ENCODE data around the gene TMEM117. TPM values are rescaled to one million over a fixed set of nuclear protein-coding genes. Genes with fewer than 3 reads are reported as not detected.

Gene TMEM117
- total RNA-seq, 1 donor = 10.8 TPM

DNA sequence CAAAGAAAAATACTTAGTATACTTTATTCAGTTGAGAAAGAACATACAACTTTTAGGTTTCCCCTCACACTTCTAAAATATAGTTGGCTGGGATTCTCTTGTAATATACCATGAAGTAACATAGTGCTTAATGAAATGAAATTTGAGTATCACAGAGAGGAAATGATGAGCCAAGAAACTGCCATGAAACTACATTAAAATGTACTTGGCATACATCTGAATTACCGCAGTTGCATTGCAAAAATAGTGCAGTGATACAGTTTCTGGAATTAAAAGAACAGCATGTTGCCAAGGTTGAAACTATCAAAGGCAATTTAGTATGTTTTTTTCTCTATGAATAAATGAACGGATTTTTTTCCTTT, 389.2 kb downstream of the TMEM117 start:
- no peak overlapping the region for H3K4me3 ChIP-seq (ENCODE audit: low read depth, low read length)
- DNase-seq (ENCODE audit: low read depth) = no peak
- TF ChIP-seq, protein P1, sequence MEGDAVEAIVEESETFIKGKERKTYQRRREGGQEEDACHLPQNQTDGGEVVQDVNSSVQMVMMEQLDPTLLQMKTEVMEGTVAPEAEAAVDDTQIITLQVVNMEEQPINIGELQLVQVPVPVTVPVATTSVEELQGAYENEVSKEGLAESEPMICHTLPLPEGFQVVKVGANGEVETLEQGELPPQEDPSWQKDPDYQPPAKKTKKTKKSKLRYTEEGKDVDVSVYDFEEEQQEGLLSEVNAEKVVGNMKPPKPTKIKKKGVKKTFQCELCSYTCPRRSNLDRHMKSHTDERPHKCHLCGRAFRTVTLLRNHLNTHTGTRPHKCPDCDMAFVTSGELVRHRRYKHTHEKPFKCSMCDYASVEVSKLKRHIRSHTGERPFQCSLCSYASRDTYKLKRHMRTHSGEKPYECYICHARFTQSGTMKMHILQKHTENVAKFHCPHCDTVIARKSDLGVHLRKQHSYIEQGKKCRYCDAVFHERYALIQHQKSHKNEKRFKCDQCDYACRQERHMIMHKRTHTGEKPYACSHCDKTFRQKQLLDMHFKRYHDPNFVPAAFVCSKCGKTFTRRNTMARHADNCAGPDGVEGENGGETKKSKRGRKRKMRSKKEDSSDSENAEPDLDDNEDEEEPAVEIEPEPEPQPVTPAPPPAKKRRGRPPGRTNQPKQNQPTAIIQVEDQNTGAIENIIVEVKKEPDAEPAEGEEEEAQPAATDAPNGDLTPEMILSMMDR (IDR thresholded peaks at IDR 0.05; ENCODE audit: insufficient read depth, low read depth, low read length) = no peak

DNA sequence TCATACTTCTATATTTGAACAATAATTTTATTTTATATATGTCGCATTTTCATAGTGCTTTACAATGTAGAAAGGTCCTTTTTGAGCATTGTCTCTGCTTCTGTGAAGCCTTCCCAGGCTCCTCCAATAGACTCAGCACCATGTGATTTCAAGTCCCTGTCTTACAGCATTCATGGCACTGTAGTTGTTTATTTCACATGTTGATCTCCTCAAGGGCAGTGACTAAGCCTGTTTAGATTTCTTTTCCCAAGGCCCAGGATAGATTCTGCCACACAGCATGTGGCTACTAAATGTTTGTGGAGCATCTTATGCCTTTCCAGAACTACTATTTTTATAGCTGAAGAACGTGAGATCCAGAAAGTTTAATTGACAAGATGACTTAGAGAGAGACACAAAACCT, 391.7 kb downstream of the TMEM117 start:
- TF ChIP-seq, protein P1 (IDR thresholded peaks at IDR 0.05; ENCODE audit: insufficient read depth, low read depth, low read length) = no peak
- H3K4me3 ChIP-seq (ENCODE audit: low read depth, low read length) = no peak overlapping the region
- DNase-seq (ENCODE audit: low read depth) = peak; percentile 60

DNA sequence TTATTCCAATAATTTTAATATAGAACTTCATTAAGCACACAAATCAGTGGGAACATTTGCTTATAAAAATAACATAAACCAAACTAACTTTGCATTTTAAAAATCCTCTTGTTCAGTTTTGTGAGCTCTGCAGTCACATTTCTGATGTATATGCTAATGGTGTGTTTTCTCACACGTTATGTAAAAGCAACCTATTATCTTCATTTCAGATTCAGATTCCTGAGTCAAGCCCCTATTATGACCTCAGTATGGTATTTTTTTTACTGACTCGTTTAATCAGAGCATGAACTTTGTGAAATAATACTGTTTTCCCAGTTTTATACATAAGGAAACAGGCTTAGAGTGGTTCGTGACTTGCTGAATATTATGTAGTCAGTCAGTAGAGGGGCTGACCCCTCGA, 394.0 kb downstream of the TMEM117 start:
- no peak overlapping the region for H3K4me3 ChIP-seq (ENCODE audit: low read depth, low read length)
- TF ChIP-seq, protein P1 (IDR thresholded peaks at IDR 0.05; ENCODE audit: insufficient read depth, low read depth, low read length) = no peak
- no peak for DNase-seq (ENCODE audit: low read depth)

DNA sequence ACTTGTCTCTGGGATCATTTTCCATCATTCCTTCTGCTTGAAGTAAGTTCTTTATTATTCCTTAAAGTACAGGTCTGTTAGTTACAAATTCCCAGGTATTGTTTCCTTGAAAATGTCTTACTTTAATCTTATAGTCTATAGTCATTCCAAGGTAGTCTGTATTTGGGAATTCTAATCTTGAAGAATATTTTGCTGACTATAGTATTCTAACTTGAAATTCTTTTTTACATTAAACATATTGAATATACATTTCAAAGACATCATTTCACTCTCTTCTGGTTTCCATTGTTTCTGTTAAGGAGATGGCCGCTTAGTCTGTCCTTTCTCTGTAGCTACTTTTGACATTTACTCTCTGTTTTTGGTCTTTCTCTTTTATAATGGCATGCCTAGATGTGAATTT, 399.8 kb downstream of the TMEM117 start:
- TF ChIP-seq, protein P1 (IDR thresholded peaks at IDR 0.05; ENCODE audit: insufficient read depth, low read depth, low read length) = no peak
- no peak overlapping the region for H3K4me3 ChIP-seq (ENCODE audit: low read depth, low read length)
- DNase-seq (ENCODE audit: low read depth) = no peak

DNA sequence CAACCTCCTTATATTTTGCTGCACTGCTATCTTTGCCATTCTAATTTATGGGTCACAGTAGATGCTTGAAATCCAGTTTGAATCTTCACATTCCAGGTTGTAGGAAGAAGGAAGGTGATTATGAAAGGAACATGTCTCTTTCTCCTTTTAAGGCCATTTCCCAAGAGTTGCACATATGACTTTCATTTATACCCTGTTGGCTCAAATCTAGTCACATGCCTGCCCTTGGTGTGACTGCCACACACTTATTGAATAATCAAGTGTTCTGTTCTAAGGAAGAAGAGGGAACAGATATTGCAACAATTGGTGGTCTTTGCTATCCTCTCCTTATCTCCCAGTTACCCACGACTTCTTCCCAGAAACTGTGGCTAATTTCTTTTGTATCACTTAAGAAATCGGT, 404.3 kb downstream of the TMEM117 start:
- DNase-seq (ENCODE audit: low read depth) = no peak
- TF ChIP-seq, protein P1 (IDR thresholded peaks at IDR 0.05; ENCODE audit: insufficient read depth, low read depth, low read length) = no peak
- H3K4me3 ChIP-seq (ENCODE audit: low read depth, low read length) = no peak overlapping the region

DNA sequence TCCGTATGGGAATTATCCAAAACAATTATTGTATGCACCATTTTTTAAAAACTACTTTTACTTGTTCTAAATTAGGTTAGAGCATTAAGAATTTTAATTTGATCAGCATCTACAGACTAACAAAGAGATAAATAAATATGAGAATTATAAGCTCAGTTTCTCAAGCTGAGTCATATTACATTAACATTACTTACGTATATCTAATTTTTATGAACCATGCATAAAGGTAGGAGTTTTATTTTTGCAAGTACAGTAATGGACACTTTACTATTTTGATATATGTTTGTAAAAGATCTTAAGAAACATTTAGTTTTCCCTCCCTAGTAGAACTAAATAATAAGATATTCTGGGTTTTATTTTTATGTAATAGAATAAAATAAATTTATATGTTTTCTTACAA, 410.1 kb downstream of the TMEM117 start:
- TF ChIP-seq, protein P1 (IDR thresholded peaks at IDR 0.05; ENCODE audit: insufficient read depth, low read depth, low read length) = no peak
- no peak overlapping the region for H3K4me3 ChIP-seq (ENCODE audit: low read depth, low read length)
- DNase-seq (ENCODE audit: low read depth) = no peak

DNA sequence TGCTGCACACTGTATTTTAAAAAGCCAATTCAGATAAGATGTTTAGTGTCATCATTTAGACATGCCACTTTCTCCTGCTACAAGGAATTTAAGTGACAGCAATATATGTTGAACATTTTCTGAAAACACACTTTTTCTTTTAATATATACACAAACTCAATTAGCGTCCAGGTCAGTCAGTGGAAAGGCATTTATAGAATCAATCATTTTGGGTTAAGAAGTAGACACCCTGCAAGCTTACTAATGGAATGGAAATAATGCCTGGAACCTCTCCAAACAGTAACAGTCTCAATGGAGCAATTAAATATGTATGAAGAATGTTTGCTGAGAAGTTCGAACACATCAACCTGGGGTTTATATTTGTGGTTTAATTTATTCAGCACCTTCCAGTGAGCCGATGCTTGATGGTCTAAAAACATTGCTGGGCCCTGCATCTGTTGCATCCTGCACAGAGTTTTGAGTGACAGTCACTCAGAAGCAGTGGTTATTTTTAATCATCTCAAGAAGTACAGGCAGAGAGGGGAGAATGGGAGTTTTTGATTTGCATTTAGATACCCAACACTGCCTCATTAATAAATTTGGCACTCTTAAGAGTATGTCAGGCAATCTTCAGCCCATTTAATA, 410.7 kb downstream of the TMEM117 start:
- TF ChIP-seq, protein P1 (IDR thresholded peaks at IDR 0.05; ENCODE audit: insufficient read depth, low read depth, low read length) = no peak
- no peak for DNase-seq (ENCODE audit: low read depth)
- H3K4me3 ChIP-seq (ENCODE audit: low read depth, low read length) = no peak overlapping the region

Measured in fibroblast of villous mesenchyme (primary cell).